ENCODE measurements around the gene COL6A1. TPM values are rescaled to one million over a fixed set of nuclear protein-coding genes. Genes with fewer than 3 reads are reported as not detected.

The COL6A1 gene
- total RNA-seq, 1 experiment from 2014 or later = 193 TPM

DNA sequence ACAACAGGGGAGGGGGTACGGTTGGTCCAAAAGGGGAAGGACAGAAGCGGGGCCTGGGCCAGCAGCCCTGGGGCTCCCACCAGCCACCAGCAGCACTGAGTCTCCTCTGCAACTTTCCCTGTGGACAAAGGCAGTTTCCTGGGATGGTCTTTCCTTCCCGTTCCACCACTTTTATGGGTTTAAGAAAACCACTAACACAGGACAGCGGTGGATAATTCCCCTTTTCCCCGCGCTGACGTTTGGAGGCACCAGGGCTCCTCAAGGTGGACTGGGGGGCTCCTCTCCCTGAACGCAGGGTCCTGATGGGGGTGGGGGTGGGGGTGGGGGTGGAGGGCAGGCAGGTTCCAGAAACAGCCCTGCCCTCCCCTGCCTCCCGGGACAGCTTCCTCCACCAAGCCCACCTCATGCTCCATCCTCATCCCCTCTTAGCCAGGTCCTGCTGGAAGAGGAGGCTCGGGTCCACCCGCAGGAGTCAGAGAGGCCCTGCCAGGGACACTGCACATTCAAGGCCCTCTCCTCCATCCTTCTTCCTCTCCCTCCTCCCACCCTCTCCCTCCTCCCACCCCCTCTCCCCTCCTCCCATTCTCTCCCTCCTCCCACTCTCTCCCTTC, 4.8 kb upstream of the COL6A1 start:
- Histone ChIP-seq H3K56ac (ENCODE audit: insufficient read length, low read depth, low read length) (no peak overlapping the region), H3K79me2 (ENCODE audit: insufficient read depth, low read length) (no peaks in the 10 kb centered on the region), H2BK20ac (ENCODE audit: low read depth, low read length, poor library complexity, severe bottlenecking) (no peak overlapping the region), H2BK15ac (ENCODE audit: low read depth, low read length) (no peak overlapping the region), H4K91ac (ENCODE audit: insufficient read length, low read depth, low read length) (no peak overlapping the region), H3K9me3 (ENCODE audit: control insufficient read depth, low read depth, low read length) (no peaks in the 10 kb centered on the region), H4K8ac (replicated peaks; ENCODE audit: insufficient read length, low read depth, low read length) (no peak overlapping the region), H4K20me1 (ENCODE audit: control insufficient read depth, insufficient read depth, insufficient read length) (no peaks in the 10 kb centered on the region), H2BK12ac (ENCODE audit: insufficient read length, low read depth, low read length) (no peak overlapping the region), H2AK5ac (ENCODE audit: insufficient read length, low read length) (no peak overlapping the region), H2BK5ac (ENCODE audit: insufficient read length, low read length) (no peak overlapping the region), H4K5ac (ENCODE audit: insufficient read length, low read depth, low read length) (no peak overlapping the region), H3K14ac (ENCODE audit: insufficient read depth, low read length) (no peak overlapping the region), H3K23me2 (ENCODE audit: insufficient read length, low read depth, low read length, poor library complexity, severe bottlenecking) (peaks cover 29% of the 10 kb centered on the region), H3T11ph (ENCODE audit: low read length) (no peak overlapping the region), H3K27me3 (ENCODE audit: insufficient read depth, low read length) (no peaks in the 10 kb centered on the region; the same call in 1 of the 2 replicates), H2BK120ac (ENCODE audit: low read depth, low read length, poor library complexity, severe bottlenecking) (no peak overlapping the region), H3K27ac (ENCODE audit: insufficient read length, low read depth, low read length) (no peak overlapping the region), H3K18ac (ENCODE audit: insufficient read length, low read depth, low read length) (no peak overlapping the region), H3K4me1 (ENCODE audit: insufficient read depth, low read length) (no peaks in the 10 kb centered on the region; the same call in 1 of the 2 replicates), H2AFZ (ENCODE audit: low read length) (no peak overlapping the region), H3K9ac (ENCODE audit: extremely low read depth, insufficient read length, low read length) (no peak overlapping the region), H3K4me2 (ENCODE audit: insufficient read depth, insufficient read length, low read length) (peak overlapping the region; percentile 41), H3K4ac (ENCODE audit: low read depth, low read length) (no peak overlapping the region), H3K23ac (ENCODE audit: insufficient read length, low read depth, low read length) (no peak overlapping the region), H3K79me1 (ENCODE audit: insufficient read depth, low read depth, low read length, poor library complexity, severe bottlenecking) (no peaks in the 10 kb centered on the region)
- H3K4me1 Mint-ChIP-seq = peaks cover 21 to 25% of the 10 kb centered on the region in 2 experiments
- peaks cover 11% of the 10 kb centered on the region for H3K27me3 Mint-ChIP-seq (ENCODE audit: low read depth)
- no peaks in the 10 kb centered on the region; a peak in 1 of 7 replicates for H3K36me3 Mint-ChIP-seq (ENCODE audit: insufficient read depth in 1 of 3, low read depth in 3 of 3)
- no CpG with 5 or more reads among the region's 11 CpGs for WGBS (ENCODE audit: extremely low coverage, insufficient read length, low lambda C conversion rate)
- H3K27ac Mint-ChIP-seq = no peak overlapping the region
- DNase-seq = peak; percentile 41
- no peaks in the 10 kb centered on the region; a peak in 1 of 5 replicates for H3K9me3 Mint-ChIP-seq
- H3K4me3 Mint-ChIP-seq = peak overlapping the region; percentile 67 to 83
- TF ChIP-seq, protein P1, sequence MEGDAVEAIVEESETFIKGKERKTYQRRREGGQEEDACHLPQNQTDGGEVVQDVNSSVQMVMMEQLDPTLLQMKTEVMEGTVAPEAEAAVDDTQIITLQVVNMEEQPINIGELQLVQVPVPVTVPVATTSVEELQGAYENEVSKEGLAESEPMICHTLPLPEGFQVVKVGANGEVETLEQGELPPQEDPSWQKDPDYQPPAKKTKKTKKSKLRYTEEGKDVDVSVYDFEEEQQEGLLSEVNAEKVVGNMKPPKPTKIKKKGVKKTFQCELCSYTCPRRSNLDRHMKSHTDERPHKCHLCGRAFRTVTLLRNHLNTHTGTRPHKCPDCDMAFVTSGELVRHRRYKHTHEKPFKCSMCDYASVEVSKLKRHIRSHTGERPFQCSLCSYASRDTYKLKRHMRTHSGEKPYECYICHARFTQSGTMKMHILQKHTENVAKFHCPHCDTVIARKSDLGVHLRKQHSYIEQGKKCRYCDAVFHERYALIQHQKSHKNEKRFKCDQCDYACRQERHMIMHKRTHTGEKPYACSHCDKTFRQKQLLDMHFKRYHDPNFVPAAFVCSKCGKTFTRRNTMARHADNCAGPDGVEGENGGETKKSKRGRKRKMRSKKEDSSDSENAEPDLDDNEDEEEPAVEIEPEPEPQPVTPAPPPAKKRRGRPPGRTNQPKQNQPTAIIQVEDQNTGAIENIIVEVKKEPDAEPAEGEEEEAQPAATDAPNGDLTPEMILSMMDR (conservative IDR thresholded peaks at IDR 0.05) = no peak
